ENCODE results near the gene TNFSF15.
"Not testable (repeated sequence)": the region's sequence is repeated elsewhere in the genome, so short reads cannot be mapped to it uniquely, and the experiment has no call there.

Gene TNFSF15

GRCh38 chr9:114757984-114758383 is 47.9 kb downstream of the TNFSF15 start:
- Mint-ChIP-seq H3K27ac (no peak overlapping the region), H3K4me1 (peaks cover 13% of the 10 kb centered on the region), H3K36me3 (peaks cover 2% of the 10 kb centered on the region), H3K27me3 (no peaks in the 10 kb centered on the region), H3K9me3 (no peaks in the 10 kb centered on the region), H3K4me3 (no peak overlapping the region)

GRCh38 chr9:114757395-114757794 is 48.4 kb downstream of the TNFSF15 start:
- H3K27me3 Mint-ChIP-seq, result no peaks in the 10 kb centered on the region
- H3K36me3 Mint-ChIP-seq, result peaks cover 2% of the 10 kb centered on the region
- H3K4me3 Mint-ChIP-seq, result no peak overlapping the region
- H3K27ac Mint-ChIP-seq, result no peak overlapping the region
- no peaks in the 10 kb centered on the region for H3K9me3 Mint-ChIP-seq
- peaks cover 13% of the 10 kb centered on the region for H3K4me1 Mint-ChIP-seq

- peaks cover 13% of the 10 kb centered on the region for H3K4me1 Mint-ChIP-seq
- peak overlapping the region; percentile 37 for H3K27ac Mint-ChIP-seq
- H3K4me3 Mint-ChIP-seq, result no peak overlapping the region
Observed at GRCh38 chr9:114756920-114757319, 48.9 kb downstream of the TNFSF15 start.

GRCh38 chr9:114754581-114754980 is 51.3 kb downstream of the TNFSF15 start:
- H3K27ac Mint-ChIP-seq, result no peak overlapping the region
- H3K27me3 Mint-ChIP-seq, result no peaks in the 10 kb centered on the region
- H3K36me3 Mint-ChIP-seq, result peaks cover 2% of the 10 kb centered on the region
- H3K4me3 Mint-ChIP-seq, result no peak overlapping the region
- peaks cover 4% of the 10 kb centered on the region for H3K9me3 Mint-ChIP-seq
- peaks cover 13% of the 10 kb centered on the region for H3K4me1 Mint-ChIP-seq

More at GRCh38 chr9:114756920-114757319, 48.9 kb downstream of the TNFSF15 start:
- no peaks in the 10 kb centered on the region for H3K27me3 Mint-ChIP-seq
- H3K9me3 Mint-ChIP-seq, result no peaks in the 10 kb centered on the region
- H3K36me3 Mint-ChIP-seq, result peaks cover 2% of the 10 kb centered on the region

GRCh38 chr9:114746591-114747346 is 59.1 kb downstream of the TNFSF15 start:
- Mint-ChIP-seq H3K27ac (peak overlapping the region; percentile 14), H3K9me3 (peaks cover 4% of the 10 kb centered on the region), H3K36me3 (no peaks in the 10 kb centered on the region), H3K4me3 (no peak overlapping the region), H3K4me1 (peaks cover 21% of the 10 kb centered on the region), H3K27me3 (no peaks in the 10 kb centered on the region)

GRCh38 chr9:114745879-114746550 is 59.8 kb downstream of the TNFSF15 start:
- Mint-ChIP-seq H3K4me1 (peaks cover 21% of the 10 kb centered on the region), H3K4me3 (no peak overlapping the region)

DNA sequence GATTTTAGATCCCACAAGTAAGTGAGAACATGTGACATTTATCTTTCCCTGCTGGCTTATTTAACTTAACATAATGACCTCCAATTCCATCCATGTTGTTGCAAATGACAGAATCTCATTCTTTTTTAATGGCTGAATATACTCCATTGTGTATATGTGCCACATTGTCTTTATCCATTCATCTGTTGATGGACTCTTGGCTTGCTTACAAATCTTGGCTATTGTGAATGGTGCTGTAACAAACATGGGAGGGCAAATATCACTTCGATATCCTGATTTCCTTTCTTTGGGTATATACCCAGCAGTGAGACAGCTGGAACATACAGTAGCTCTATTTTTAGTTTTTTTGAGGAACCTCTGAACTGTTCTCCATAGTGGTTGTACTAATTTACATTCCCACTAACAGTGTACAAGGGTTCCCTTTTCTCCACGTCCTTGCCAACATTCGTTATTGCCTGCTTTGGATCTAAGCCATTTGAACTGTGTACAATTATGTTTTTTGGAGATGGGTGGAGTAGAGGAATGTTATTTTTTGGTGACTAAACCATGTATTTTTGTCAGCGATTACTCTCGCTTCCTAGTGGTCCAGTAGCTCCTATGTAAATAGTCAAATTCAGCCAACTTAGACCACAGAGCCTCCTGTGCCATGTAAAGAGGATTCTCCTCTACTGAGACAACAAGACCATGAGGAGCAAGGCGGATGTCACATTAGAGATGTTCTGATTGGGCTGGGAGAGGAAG is 60.6 kb downstream of the TNFSF15 start:
- H3K36me3 Mint-ChIP-seq, result no peaks in the 10 kb centered on the region
- no peak overlapping the region for H3K4me3 Mint-ChIP-seq
- peaks cover 21% of the 10 kb centered on the region for H3K4me1 Mint-ChIP-seq
- H3K27me3 Mint-ChIP-seq, result no peaks in the 10 kb centered on the region
- H3K9me3 Mint-ChIP-seq, result no peaks in the 10 kb centered on the region
- no peak overlapping the region for H3K27ac Mint-ChIP-seq

More at GRCh38 chr9:114745879-114746550, 59.8 kb downstream of the TNFSF15 start:
- H3K27me3 Mint-ChIP-seq, result no peaks in the 10 kb centered on the region
- H3K27ac Mint-ChIP-seq, result peak overlapping the region; percentile 14
- no peaks in the 10 kb centered on the region for H3K36me3 Mint-ChIP-seq
- H3K9me3 Mint-ChIP-seq, result peaks cover 4% of the 10 kb centered on the region

GRCh38 chr9:114743446-114743845 is 62.4 kb downstream of the TNFSF15 start:
- Mint-ChIP-seq H3K9me3 (no peaks in the 10 kb centered on the region), H3K27ac (no peak overlapping the region), H3K4me3 (no peak overlapping the region), H3K36me3 (no peaks in the 10 kb centered on the region), H3K27me3 (no peaks in the 10 kb centered on the region), H3K4me1 (peaks cover 36% of the 10 kb centered on the region)

- H3K4me1 Mint-ChIP-seq, result peaks cover 41% of the 10 kb centered on the region
- H3K9me3 Mint-ChIP-seq, result no peaks in the 10 kb centered on the region
- H3K36me3 Mint-ChIP-seq, result no peaks in the 10 kb centered on the region
- H3K27me3 Mint-ChIP-seq, result no peaks in the 10 kb centered on the region
- no peak overlapping the region for H3K27ac Mint-ChIP-seq
- H3K4me3 Mint-ChIP-seq, result no peak overlapping the region
Observed at GRCh38 chr9:114742947-114743346, 62.9 kb downstream of the TNFSF15 start.

GRCh38 chr9:114741521-114741920 is 64.3 kb downstream of the TNFSF15 start:
- not testable (repeated sequence) for H3K9me3 Mint-ChIP-seq, H3K4me3 Mint-ChIP-seq, H3K27ac Mint-ChIP-seq, H3K36me3 Mint-ChIP-seq, H3K27me3 Mint-ChIP-seq
- H3K4me1 Mint-ChIP-seq, result peaks cover 46% of the 10 kb centered on the region

GRCh38 chr9:114738581-114739316 is 67.1 kb downstream of the TNFSF15 start:
- H3K4me3 Mint-ChIP-seq, result peak overlapping the region; percentile 20
- no peaks in the 10 kb centered on the region for H3K36me3 Mint-ChIP-seq
- H3K27me3 Mint-ChIP-seq, result no peaks in the 10 kb centered on the region
- no peaks in the 10 kb centered on the region for H3K9me3 Mint-ChIP-seq
- H3K4me1 Mint-ChIP-seq, result peaks cover 50% of the 10 kb centered on the region
- peak overlapping the region; percentile 99 for H3K27ac Mint-ChIP-seq

GRCh38 chr9:114737847-114738246 is 68.0 kb downstream of the TNFSF15 start:
- Mint-ChIP-seq H3K9me3 (no peaks in the 10 kb centered on the region), H3K27me3 (no peaks in the 10 kb centered on the region), H3K4me3 (no peak overlapping the region), H3K4me1 (peaks cover 50% of the 10 kb centered on the region), H3K36me3 (no peaks in the 10 kb centered on the region), H3K27ac (peak overlapping the region; percentile 99)

- Mint-ChIP-seq H3K36me3 (no peaks in the 10 kb centered on the region), H3K27me3 (no peaks in the 10 kb centered on the region), H3K4me3 (peak overlapping the region; percentile 54), H3K9me3 (no peaks in the 10 kb centered on the region), H3K27ac (peak overlapping the region; percentile 99), H3K4me1 (peaks cover 50% of the 10 kb centered on the region)
Observed at GRCh38 chr9:114737118-114737517, 68.7 kb downstream of the TNFSF15 start.

GRCh38 chr9:114735704-114736103 is 70.1 kb downstream of the TNFSF15 start:
- no peaks in the 10 kb centered on the region for H3K27me3 Mint-ChIP-seq
- H3K9me3 Mint-ChIP-seq, result no peaks in the 10 kb centered on the region
- H3K4me3 Mint-ChIP-seq, result no peak overlapping the region
- peak overlapping the region; percentile 68 for H3K27ac Mint-ChIP-seq
- peaks cover 50% of the 10 kb centered on the region for H3K4me1 Mint-ChIP-seq
- H3K36me3 Mint-ChIP-seq, result no peaks in the 10 kb centered on the region

DNA sequence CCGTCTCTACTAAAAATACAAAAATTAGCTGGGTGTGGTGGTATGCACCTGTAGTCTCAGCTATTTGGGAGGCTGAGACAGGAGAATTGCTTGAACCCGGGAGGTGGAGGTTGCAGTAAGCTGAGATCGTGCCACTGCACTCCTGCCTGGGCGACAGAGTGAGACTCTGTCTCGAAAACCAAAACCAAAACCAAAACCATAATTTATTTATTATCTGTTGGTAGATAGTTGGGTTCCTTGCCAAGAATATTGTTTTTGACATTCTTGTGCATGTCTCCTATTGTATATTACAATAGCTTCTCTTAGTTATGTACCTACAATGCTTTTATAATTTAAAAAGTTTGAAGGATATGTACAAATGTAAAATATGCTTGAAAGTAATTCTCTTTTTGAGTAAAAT is 70.7 kb downstream of the TNFSF15 start:
- not testable (repeated sequence) for H3K9me3 Mint-ChIP-seq, H3K27me3 Mint-ChIP-seq, H3K27ac Mint-ChIP-seq, H3K4me3 Mint-ChIP-seq, H3K36me3 Mint-ChIP-seq
- H3K4me1 Mint-ChIP-seq, result peaks cover 50% of the 10 kb centered on the region
